Measurements from ENCODE around the gene TGFBR3L. TPM values are rescaled to one million over a fixed set of nuclear protein-coding genes. Genes with fewer than 3 reads are reported as not detected.

TGFBR3L gene
- total RNA-seq: 1.8 and 4.4 TPM in 2 replicates

DNA sequence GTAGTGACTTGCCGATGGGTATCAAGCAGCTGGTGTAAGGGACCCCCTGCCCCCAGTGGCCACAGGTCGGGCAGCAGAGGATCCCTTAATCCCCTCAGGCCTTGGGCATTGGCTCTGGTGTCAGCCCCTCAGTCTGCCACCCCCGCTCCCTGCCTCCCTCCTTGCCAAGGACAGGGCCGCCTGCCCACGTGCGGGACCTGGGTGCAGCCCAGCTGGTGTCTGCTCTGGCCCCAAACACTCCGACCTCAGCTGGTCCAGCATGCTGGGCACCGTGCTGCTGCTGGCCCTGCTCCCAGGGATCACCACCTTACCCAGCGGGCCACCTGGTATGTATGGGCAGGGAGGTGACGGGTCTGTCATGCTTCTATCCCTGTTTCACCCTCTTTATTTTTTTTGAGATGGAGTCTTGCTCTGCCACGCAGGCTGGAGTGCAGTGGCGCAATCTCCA lies at the start of gene TGFBR3L:
TGFBR3L (plus strand) TSS at position 233 of the 448 bp plus-strand sequence.

GRCh38 chr19:7874076-7874896 lies 40.3 kb upstream of the TGFBR3L start, which contains the start of gene PRR36:
TSS of gene PRR36 (minus strand) at chr19:7874390. CDS start at chr19:7873689, 701 bp downstream.

DNA sequence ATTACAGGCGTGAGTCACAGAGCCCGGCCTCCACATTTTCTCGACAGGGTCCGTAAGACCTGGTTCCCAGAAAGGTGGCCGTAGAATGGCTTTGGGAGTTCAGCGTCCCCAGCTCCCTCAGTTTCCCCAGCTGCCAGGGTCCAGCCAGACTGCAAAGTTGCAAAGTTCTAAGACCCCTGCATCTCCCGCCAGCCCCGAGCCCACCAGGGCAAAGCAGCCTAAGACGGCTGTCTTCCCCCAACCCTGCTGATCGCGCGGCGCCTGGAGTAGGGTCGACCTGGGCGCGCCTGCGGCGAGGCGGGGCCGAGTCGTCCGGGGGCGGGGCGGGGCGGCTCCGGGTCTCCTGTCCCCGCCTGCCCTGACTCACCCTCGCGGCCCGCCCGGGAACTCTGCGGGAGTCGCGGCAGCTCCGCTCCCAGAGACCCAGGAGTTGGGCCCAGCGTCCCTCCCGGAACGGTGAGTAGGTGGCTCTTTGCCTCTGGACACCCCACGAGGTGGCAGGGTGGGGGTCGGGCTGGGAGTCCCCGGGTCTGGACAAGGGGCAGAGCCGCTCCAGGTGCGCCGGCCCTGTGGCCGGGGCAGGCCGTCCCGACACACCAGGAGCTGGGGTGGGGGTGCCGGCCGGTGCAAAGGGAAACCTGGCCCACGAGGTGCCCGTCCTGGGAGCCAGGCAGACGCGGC lies 26.3 kb upstream of the TGFBR3L start, which contains the start of gene LRRC8E:
LRRC8E (plus strand) TSS at position 366 of the 681 bp plus-strand sequence. CDS start 7,094 bp downstream, outside the sequence.

GRCh38 chr19:7903244-7904073 lies 11.2 kb upstream of the TGFBR3L start, which contains the start of gene MAP2K7:
TSS of gene MAP2K7 (plus strand) at chr19:7903877. CDS start at chr19:7903945, 68 bp downstream.

DNA sequence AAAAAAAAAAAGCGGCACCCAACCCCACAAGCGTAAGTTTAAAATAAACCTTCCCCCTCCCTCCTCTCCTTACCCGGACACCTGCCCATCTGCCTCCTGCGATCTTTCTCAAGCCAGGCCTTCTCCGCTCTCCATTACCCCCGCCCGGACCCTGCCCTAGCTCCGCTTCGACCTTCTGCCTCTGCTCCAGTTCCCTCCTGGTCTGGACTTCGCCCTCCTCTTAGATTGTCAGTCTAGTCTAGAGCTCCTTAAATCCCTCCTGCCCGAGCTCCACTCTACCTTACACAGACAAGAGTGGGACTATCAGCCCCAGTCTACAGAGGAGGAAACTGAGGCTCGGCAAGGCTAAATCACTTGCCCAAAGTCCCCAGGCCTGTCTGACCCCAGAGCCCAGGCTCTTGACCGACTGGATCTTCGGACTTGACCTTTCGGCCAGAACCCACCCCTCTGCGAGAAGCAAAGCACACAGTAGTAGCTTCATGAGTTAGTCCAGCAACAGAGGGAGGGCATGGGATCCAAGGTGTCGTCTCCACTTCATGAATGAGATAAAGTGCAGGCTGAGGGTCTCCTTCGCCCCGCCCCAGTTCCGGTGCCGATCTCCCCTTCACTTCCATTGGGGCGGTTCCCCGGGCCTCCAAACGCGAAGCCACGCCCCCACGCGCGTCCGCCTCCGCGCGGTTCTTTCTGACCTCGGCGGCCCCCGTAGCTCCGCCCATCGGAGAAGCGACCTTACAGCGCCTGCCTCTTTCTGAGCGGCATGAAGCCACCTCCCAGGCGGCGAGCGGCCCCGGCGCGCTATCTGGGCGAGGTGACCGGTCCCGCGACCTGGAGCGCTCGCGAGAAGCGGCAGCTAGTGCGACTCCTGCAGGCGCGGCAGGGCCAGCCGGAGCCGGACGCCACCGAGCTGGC lies 5.2 kb downstream of the TGFBR3L start, which contains the start of gene SNAPC2:
SNAPC2 (plus strand) TSS at position 729 of the 909 bp plus-strand sequence; CDS start at position 758, 29 bp downstream.

DNA sequence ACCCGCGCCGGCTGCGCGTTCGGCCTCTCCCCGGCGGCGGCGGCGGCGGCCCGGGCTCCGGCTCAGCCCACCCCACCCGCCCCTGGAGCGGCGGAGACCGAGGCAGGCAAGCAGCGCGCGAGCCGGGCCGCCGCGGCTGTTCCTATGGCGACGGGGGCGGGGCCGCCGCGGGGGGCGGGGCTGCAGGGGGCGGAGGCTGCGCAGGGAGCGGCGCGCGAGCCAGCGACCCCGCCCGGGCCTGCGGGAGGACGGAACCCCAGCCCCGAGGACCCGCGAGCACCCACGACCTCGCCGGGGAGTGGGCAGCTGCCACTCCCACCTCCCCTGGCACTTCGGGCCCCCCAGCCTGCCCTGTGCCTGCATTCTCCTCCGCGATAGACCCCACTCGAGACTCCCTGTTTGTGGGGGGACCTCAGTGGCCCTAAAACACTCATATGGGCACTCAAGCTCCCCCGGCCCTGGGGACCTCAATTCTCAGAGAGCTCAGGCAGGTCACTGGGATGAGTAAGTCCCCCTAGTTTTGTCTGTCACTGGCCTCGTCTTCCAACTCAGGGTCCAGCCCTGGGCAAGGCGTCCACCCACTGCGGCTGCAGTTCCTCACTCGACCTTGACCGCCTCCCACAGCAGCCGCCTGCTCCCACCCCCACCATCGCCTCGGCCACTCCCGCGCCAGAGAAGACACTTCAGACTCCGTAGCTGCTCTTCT lies 11.5 kb downstream of the TGFBR3L start, which contains the start of gene CTXN1:
CTXN1 (minus strand) TSS at position 115 of the 706 bp plus-strand sequence. CDS start 597 bp downstream, outside the sequence.

DNA sequence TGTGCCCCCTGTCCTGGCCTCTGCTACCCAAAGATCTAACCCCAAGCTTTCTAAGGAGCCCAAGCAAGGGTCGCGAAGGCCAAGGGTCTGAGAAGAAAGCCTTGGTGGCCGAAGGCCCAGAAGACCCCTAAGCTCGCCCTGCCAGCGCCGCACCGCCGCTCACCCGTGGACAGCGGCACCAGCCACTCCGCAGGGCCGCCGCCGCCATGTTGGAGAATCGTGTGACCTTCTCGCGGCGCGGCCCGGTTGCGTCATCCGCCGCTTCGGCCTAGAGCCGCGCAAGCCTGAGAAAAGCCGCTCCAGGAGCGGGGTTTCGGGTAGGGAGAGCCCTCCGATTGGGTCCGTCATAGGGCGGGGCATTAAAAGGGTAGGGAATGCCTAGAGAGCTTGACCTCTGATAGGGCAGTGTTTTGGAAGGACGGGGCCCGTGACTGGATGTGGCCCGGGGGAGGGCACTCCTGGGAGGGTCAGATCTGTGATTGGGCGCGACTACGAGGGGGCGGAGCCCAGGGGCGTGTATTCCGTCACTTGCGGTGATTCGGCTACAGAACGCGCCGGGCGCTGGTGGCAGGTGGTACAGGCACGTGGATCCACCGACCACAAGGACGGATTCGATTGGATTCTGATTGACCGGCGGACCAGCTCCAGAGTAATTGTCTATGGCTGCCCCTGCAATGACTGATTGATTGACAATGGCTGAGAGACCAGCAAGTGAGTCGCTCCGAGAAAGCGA lies 29.0 kb downstream of the TGFBR3L start, which contains the start of gene TIMM44:
TIMM44 (minus strand) TSS at position 223 of the 733 bp plus-strand sequence; CDS start at position 208, 15 bp downstream.

Other genes with a start within 250 kb of the TGFBR3L start
- not detected in 2 replicates for gene RETN, start 245.8 kb upstream of the TGFBR3L start, total RNA-seq
- not detected in 2 replicates for gene MCEMP1, start 237.7 kb upstream of the TGFBR3L start, total RNA-seq
- gene TRAPPC5, start 234.0 kb upstream of the TGFBR3L start, total RNA-seq: 114 and 143 TPM in 2 replicates
- gene FCER2, start 212.7 kb upstream of the TGFBR3L start, total RNA-seq: not detected in 2 replicates
- gene CLEC4G, start 182.7 kb upstream of the TGFBR3L start, total RNA-seq: not detected in 2 replicates
- not detected in 2 replicates for gene CD209, start 167.3 kb upstream of the TGFBR3L start, total RNA-seq
- gene CLEC4M, start 151.6 kb upstream of the TGFBR3L start, total RNA-seq: not detected in 2 replicates
- gene EVI5L, start 84.6 kb upstream of the TGFBR3L start, total RNA-seq: 10.4 and 17.5 TPM in 2 replicates
- 0.65 and 1.0 TPM in 2 replicates for gene PRR36, start 40.4 kb upstream of the TGFBR3L start, total RNA-seq
- gene LRRC8E, start 26.3 kb upstream of the TGFBR3L start, total RNA-seq: 12.9 and 24.2 TPM in 2 replicates
- gene MAP2K7, start 11.0 kb upstream of the TGFBR3L start, total RNA-seq: 11.7 and 17.7 TPM in 2 replicates
- 24.3 and 38.7 TPM in 2 replicates for gene SNAPC2, start 5.5 kb downstream of the TGFBR3L start, total RNA-seq
- gene CTXN1, start 11.3 kb downstream of the TGFBR3L start, total RNA-seq: 11.9 and 35.4 TPM in 2 replicates
- 55.8 and 76.6 TPM in 2 replicates for gene TIMM44, start 28.8 kb downstream of the TGFBR3L start, total RNA-seq
- gene ELAVL1, start 90.8 kb downstream of the TGFBR3L start, total RNA-seq: 44.1 and 69.1 TPM in 2 replicates
- gene CCL25, start 137.9 kb downstream of the TGFBR3L start, total RNA-seq: not detected in 2 replicates
- under 0.01 TPM in 1 of 2 replicates, not detected in the other for gene FBN3, start 234.8 kb downstream of the TGFBR3L start, total RNA-seq

Data from mesangial cell (primary cell).